ENCODE data around the gene SPPL2B.
A peak's percentile ranks its signal among the peaks of the same experiment; 100 is the strongest.

SPPL2B gene

DNA sequence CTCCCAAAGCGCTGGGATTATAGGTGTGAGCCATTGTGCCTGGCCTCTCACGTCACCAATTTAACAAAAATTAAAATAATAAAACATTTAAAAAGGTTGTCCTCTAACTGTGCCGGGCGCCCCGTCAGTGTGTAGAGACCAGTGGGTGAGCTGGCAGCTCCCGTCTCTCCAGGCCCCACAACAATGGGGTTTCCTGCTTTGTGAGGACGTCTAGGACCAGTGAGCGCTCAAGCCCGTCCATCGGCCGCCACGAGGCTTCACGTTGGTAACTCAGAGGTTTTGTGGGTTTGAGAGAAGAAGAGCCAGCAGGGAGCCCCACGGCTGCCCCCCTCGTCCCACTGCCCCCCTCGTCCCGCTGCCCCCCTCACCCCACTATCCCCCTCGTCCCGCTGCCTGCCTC lies 4.8 kb upstream of the SPPL2B start:
- Histone ChIP-seq H3K36me3 (replicated peaks) (peaks cover 41% of the 10 kb centered on the region), H3K4me3 (no peak overlapping the region), H3K9me3 (no peaks in the 10 kb centered on the region), H3K4me1 (peaks cover 3% of the 10 kb centered on the region; the same call in 1 of the 2 replicates), H3K27me3 (ENCODE audit: low read depth) (no peaks in the 10 kb centered on the region)
- in situ Hi-C loops (cut with MboI; ENCODE audit: low sequenced_read_pairs) = no loop called here
- DNase-seq (ENCODE audit: low spot score in 2 of 2) = no peak

DNA sequence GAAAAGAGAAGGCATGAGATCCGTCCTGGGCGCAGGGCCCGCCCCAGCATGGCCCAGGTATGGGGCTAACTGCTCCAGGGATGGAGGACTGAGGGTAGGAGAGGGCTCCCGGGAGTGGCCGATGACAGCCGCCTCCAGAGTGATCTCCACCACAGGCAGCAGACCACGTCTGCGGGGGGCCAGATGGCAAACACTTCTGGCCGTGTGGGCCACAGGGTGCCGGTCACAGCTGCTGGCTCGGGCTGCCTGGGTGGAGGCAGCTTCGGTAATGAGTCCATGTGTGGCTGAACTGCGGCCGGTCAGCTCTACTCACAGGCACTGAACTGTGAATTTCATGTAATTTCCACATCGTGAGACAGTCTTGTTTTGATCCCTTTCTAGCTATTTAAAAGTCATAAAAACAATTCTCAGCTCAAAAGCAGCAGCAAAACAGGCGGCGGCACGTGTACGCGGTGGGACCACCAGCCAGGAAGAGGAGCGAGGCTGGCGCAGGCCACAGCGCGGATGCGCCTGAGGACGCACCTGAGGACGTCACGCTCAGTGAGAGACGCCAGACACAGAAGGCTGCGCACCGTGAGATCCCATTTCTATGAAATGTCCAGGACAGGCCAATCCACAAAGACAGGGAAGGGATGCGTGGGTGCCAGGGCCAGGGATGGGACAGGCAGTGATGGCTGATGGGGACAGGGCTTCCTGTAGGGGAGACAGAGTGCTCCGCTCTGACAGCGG lies 4.1 kb upstream of the SPPL2B start:
- in situ Hi-C loops (cut with MboI; ENCODE audit: low sequenced_read_pairs) = no loop called here
- H3K4me3 ChIP-seq = no peak overlapping the region
- no peaks in the 10 kb centered on the region for H3K27me3 ChIP-seq (ENCODE audit: low read depth)
- peaks cover 43% of the 10 kb centered on the region for H3K36me3 ChIP-seq (replicated peaks)
- peaks cover 3% of the 10 kb centered on the region; the same call in 1 of the 2 replicates for H3K4me1 ChIP-seq
- no peaks in the 10 kb centered on the region for H3K9me3 ChIP-seq
- DNase-seq (ENCODE audit: low spot score in 2 of 2) = no peak

GRCh38 chr19:2325281-2326046 lies 3.0 kb upstream of the SPPL2B start:
- Histone ChIP-seq H3K27me3 (ENCODE audit: low read depth) (no peaks in the 10 kb centered on the region), H3K4me3 (no peak overlapping the region), H3K4me1 (peaks cover 8% of the 10 kb centered on the region), H3K9me3 (no peaks in the 10 kb centered on the region), H3K36me3 (replicated peaks) (peaks cover 43% of the 10 kb centered on the region)
- no peak for DNase-seq (ENCODE audit: low spot score in 2 of 2)
- in situ Hi-C loops (cut with MboI; ENCODE audit: low sequenced_read_pairs) = no loop called here

DNA sequence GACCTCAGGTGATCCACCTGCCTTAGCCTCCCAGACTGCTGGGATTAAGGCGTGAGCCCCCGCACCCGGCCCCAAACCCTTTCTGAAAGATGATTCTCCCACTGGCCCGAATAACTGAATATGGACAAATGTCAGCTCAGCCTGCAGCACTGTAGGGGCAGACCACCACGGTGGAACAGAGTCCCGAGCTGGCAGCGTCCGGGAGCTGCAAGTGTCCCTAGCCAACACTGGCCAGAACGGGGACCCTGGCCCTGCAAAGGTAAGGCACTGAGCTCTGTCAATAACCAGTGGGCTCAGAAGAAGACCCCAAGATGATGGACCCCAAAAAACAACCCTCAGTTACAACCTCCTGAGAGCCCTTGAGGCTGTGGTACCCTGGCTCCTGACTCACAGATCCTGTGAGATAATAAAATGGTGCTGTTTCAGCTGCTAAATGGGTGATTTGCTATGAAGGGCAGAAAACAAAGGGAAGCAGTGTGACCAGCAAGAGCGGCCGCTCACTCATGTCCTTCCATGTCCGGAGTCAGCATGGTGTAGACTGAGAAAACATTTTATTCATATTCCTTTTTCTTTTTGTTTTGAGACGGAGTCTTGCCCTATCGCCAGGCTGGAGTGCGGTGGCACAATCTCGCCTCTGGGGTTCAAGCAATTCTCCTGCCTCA lies 1.7 kb upstream of the SPPL2B start:
- in situ Hi-C loops (cut with MboI; ENCODE audit: low sequenced_read_pairs) = no loop called here
- Histone ChIP-seq H3K9me3 (no peaks in the 10 kb centered on the region), H3K27me3 (ENCODE audit: low read depth) (no peaks in the 10 kb centered on the region), H3K4me3 (peak overlapping the region; percentile 80), H3K36me3 (replicated peaks) (peaks cover 38% of the 10 kb centered on the region), H3K4me1 (peaks cover 11% of the 10 kb centered on the region)
- DNase-seq (ENCODE audit: low spot score in 2 of 2) = no peak

- H3K36me3 ChIP-seq (replicated peaks) = peaks cover 32% of the 10 kb centered on the region
- peak overlapping the region; percentile 80 for H3K4me3 ChIP-seq
- peaks cover 11% of the 10 kb centered on the region for H3K4me1 ChIP-seq
- peak; percentile 76 to 80 for DNase-seq (ENCODE audit: low spot score in 2 of 2)
- H3K27me3 ChIP-seq (ENCODE audit: low read depth) = no peaks in the 10 kb centered on the region
- H3K9me3 ChIP-seq = no peaks in the 10 kb centered on the region
- in situ Hi-C loops (cut with MboI; ENCODE audit: low sequenced_read_pairs) = no loop called here
Measured at GRCh38 chr19:2327773-2328400, 597 bp upstream of the SPPL2B start.

- Histone ChIP-seq H3K4me3 (peak overlapping the region; percentile 80), H3K4me1 (peaks cover 11% of the 10 kb centered on the region), H3K27me3 (ENCODE audit: low read depth) (no peaks in the 10 kb centered on the region), H3K9me3 (no peaks in the 10 kb centered on the region), H3K36me3 (replicated peaks) (peaks cover 25% of the 10 kb centered on the region)
- DNase-seq (ENCODE audit: low spot score in 2 of 2) = no peak
- in situ Hi-C loops (cut with MboI; ENCODE audit: low sequenced_read_pairs) = no loop called here
Measured at GRCh38 chr19:2329149-2329478, 630 bp downstream of the SPPL2B start.

GRCh38 chr19:2329501-2329916 lies 1.0 kb downstream of the SPPL2B start:
- H3K4me1 ChIP-seq = peaks cover 11% of the 10 kb centered on the region
- no peak for DNase-seq (ENCODE audit: low spot score in 2 of 2)
- peak overlapping the region; percentile 80 for H3K4me3 ChIP-seq
- no peaks in the 10 kb centered on the region for H3K27me3 ChIP-seq (ENCODE audit: low read depth)
- in situ Hi-C loops (cut with MboI; ENCODE audit: low sequenced_read_pairs) = no loop called here
- no peaks in the 10 kb centered on the region for H3K9me3 ChIP-seq
- H3K36me3 ChIP-seq (replicated peaks) = peaks cover 21% of the 10 kb centered on the region

DNA sequence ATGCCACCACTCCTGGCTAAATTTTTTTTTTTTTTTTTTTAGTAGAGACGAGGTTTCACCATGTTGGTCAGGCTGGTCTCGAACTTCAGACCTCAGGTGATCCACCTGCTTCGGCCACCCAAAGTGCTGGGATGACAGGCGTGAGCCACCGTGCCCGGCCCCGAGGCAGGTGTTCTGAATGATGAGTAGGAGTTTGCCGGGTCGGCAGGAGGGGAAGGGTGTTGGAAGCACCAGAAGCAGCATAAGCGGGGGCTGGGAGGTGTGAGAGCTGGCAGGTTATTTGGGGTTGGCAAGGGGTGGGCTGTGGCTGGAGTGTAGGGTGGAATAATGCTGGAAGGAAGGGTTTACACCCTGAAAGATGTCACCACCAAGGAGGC lies 1.8 kb downstream of the SPPL2B start:
- Histone ChIP-seq H3K4me1 (peaks cover 11% of the 10 kb centered on the region), H3K27me3 (ENCODE audit: low read depth) (no peaks in the 10 kb centered on the region), H3K36me3 (replicated peaks) (peaks cover 18% of the 10 kb centered on the region), H3K4me3 (no peak overlapping the region), H3K9me3 (no peaks in the 10 kb centered on the region)
- no peak for DNase-seq (ENCODE audit: low spot score in 2 of 2)
- in situ Hi-C loops (cut with MboI; ENCODE audit: low sequenced_read_pairs) = no loop called here

DNA sequence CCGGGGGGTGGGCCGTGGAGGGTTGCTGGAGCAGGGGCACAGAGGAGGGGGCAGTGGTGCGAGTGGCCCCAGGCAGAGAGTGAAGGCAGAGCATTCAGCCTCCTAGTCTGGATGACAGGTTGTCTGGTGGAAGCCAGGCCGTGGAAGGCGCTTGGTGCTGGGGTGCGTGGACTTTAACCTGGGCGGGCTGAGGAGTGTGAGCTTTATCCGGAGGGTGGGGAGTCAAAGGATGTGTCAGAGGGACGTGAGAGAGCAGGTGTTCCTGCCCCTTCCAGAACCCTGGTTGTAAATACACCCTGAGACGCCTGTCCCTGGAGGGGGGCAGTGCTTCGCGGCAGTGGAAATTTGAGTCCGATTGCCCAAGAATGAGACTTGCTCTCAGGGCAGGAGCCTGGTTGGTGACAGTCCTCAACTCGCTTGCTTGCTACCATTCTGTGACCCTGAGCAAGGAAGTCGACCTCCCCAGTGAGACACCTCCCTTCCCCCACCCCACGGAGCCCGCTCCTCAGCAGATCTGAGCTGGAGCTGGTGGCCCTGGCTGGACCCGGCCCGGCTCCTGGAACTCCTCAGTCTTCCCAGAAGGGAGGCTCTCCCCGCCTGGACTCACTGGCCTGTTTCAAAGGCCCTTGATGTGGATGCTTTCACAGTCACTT lies 2.3 kb downstream of the SPPL2B start:
- Histone ChIP-seq H3K4me1 (peaks cover 11% of the 10 kb centered on the region), H3K9me3 (no peaks in the 10 kb centered on the region), H3K36me3 (replicated peaks) (peaks cover 14% of the 10 kb centered on the region), H3K4me3 (no peak overlapping the region), H3K27me3 (ENCODE audit: low read depth) (no peaks in the 10 kb centered on the region)
- in situ Hi-C loops (cut with MboI; ENCODE audit: low sequenced_read_pairs) = no loop called here
- no peak for DNase-seq (ENCODE audit: low spot score in 2 of 2)

- Histone ChIP-seq H3K4me3 (no peak overlapping the region), H3K9me3 (no peaks in the 10 kb centered on the region), H3K27me3 (ENCODE audit: low read depth) (no peaks in the 10 kb centered on the region), H3K4me1 (peaks cover 11% of the 10 kb centered on the region), H3K36me3 (replicated peaks) (peaks cover 10% of the 10 kb centered on the region)
- no peak for DNase-seq (ENCODE audit: low spot score in 2 of 2)
- in situ Hi-C loops (cut with MboI; ENCODE audit: low sequenced_read_pairs) = no loop called here
Measured at GRCh38 chr19:2331601-2332246, 3.2 kb downstream of the SPPL2B start.

DNA sequence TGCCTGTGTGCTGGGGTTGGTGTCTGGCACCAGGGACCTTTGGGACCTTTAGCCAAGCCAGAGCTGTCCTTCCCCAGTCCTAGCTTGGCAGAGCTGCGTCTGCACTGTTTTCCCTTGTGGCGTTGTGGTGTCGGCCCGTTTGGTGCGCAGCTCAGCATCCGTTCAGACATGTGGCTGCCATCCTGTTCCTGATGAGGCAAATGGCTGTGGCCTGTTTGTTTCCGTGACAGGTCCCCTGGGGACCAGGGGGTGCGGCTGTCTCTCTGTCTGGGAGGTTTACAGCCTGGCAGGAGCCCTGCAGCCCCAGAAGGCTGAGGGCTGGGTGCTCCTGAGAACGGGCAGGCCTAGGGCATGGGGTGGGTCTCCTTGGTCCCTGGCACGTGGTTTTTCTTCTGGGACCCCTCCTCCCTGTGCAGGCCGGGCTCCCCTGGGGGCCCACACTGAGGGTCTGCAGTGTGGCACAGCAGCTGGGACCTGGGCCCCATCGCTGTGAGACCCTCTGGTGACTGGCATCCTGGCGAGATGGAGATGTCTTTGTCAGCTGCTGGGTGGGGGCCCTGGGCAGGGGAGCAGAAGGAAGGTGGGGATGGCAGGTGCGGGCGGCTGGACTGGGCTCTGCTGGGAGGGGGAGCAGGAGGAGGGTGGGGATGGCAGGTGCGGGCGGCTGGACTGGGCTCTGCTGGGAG lies 4.0 kb downstream of the SPPL2B start:
- H3K4me1 ChIP-seq = peaks cover 8% of the 10 kb centered on the region

DNA sequence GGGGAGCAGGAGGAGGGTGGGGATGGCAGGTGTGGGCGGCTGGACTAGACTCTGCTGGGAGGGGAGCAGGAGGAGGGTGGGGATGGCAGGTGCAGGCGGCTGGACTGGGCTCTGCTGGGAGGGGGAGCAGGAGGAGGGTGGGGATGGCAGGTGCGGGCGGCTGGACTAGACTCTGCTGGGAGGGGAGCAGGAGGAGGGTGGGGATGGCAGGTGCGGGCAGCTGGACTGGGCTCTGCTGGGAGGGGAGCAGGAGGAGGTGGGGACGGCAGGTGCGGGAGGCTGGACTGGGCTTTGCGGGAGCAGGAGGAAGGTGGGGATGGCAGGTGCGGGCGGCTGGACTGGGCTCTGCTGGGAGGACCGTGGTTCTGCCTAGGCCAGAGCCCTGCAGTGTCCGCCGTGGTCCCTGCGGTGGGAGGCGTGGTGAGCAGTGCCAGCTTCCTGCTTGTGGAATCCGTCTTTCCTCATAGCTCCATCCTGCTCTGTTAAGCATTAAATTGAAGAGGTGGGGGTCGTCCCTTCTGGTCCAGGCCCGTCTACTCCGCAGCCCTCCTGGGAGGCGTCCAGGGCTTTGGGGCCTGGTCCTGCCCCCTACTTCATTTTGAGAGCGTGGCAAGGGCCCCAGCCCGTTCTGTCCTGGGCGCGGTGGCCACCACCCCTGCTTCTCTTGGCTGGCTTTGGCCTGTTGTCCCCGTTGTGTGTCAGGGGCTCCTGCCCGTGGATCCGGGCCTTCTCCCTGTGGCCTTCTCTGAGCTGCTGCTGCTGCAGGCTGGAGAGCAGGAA lies 4.7 kb downstream of the SPPL2B start:
- in situ Hi-C loops (cut with MboI; ENCODE audit: low sequenced_read_pairs) = no loop called here
- no peak overlapping the region for H3K4me3 ChIP-seq
- H3K9me3 ChIP-seq = no peaks in the 10 kb centered on the region
- H3K4me1 ChIP-seq = peaks cover 7% of the 10 kb centered on the region
- H3K27me3 ChIP-seq (ENCODE audit: low read depth) = no peaks in the 10 kb centered on the region
- H3K36me3 ChIP-seq (replicated peaks) = peaks cover 3% of the 10 kb centered on the region
- no peak for DNase-seq (ENCODE audit: low spot score in 2 of 2)

More for the DNA sequence above, 4.0 kb downstream of the SPPL2B start:
- Histone ChIP-seq H3K4me3 (no peak overlapping the region), H3K9me3 (no peaks in the 10 kb centered on the region), H3K27me3 (ENCODE audit: low read depth) (no peaks in the 10 kb centered on the region), H3K36me3 (replicated peaks) (peaks cover 3% of the 10 kb centered on the region)
- in situ Hi-C loops (cut with MboI; ENCODE audit: low sequenced_read_pairs) = no loop called here
- DNase-seq (ENCODE audit: low spot score in 2 of 2) = no peak

All from HAP-1 (cell line).